ENCODE results near the gene CDH18. TPM values are rescaled to one million over a fixed set of nuclear protein-coding genes. Genes with fewer than 3 reads are reported as not detected.
A peak's percentile ranks its signal among the peaks of the same experiment; 100 is the strongest.

Gene CDH18
- total and polyA plus RNA-seq, 2 of the 4 experiments (the other 2 are of a cell fraction): 0.24 to 1.1 TPM

DNA sequence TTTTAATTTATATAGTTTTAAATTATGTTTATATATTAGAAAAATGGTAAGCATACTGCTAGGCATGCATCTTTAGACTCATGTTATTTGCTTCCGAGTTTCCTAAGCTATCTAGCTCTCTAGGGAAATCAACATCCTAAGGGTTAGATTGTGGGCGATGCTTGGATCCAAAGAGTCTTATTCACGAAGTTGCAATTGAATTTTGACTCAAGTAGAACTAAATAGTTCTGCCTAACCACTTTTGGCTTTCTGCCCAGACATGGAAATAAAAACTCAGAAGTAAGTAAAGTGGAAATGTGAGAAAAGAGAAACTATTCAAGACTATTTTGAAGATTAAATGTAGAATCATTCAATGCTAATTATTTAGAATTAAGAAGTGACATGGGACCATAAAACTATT is 440.4 kb downstream of the CDH18 start:
- H4K8ac ChIP-seq (ENCODE audit: low read depth in 2 of 2, low read length in 2 of 2): no peak overlapping the region
- H3K79me1 ChIP-seq (ENCODE audit: low read depth in 1 of 2, low read length in 2 of 2): no peaks in the 10 kb centered on the region
- no peak overlapping the region for H2BK5ac ChIP-seq (ENCODE audit: low read depth, low read length, poor library complexity, severe bottlenecking)
- in situ Hi-C loops (cut with MboI; ENCODE audit: low sequenced_read_pairs): no loop called here
- no peaks in the 10 kb centered on the region for H3K36me3 ChIP-seq (ENCODE audit: control insufficient read depth, insufficient read depth, low read length)
- H3K27me3 ChIP-seq (ENCODE audit: control insufficient read depth, insufficient read depth, low read length): no peaks in the 10 kb centered on the region
- H2AFZ ChIP-seq (replicated peaks; ENCODE audit: low read length, poor library complexity): no peak overlapping the region
- H3K9me3 ChIP-seq (ENCODE audit: control insufficient read depth, insufficient read depth, low read length): peaks cover 5% of the 10 kb centered on the region
- peak; percentile 1 for DNase-seq
- H3K4me2 ChIP-seq (ENCODE audit: low read depth, low read length): no peak overlapping the region
- no peak overlapping the region for H3K9ac ChIP-seq (ENCODE audit: low read depth, low read length)
- intact Hi-C loops (cut with micrococcal nuclease): no loop called here
- CTCF ChIA-PET: no interaction called here
- no peak overlapping the region for H3K27ac ChIP-seq (ENCODE audit: insufficient read depth, low read length)
- H4K20me1 ChIP-seq (ENCODE audit: insufficient read depth, low read length): no peaks in the 10 kb centered on the region
- no peak overlapping the region for H3K4ac ChIP-seq (ENCODE audit: low read depth, low read length)
- no peak for TF ChIP-seq CHD1 (IDR thresholded peaks at IDR 0.05; ENCODE audit: low read depth, low read length)
- BruUV-seq (replicated peaks): no TSS peak
- H3K18ac ChIP-seq (ENCODE audit: low read depth, low read length): no peak overlapping the region
- no peak overlapping the region for H2BK15ac ChIP-seq (ENCODE audit: low read depth, low read length)
- no peak overlapping the region for H2AK9ac ChIP-seq (replicated peaks; ENCODE audit: low read depth, low read length, poor library complexity)
- no peak overlapping the region for H3K14ac ChIP-seq (replicated peaks; ENCODE audit: low read depth, low read length)
- WGBS, 2 experiments (ENCODE audit: extremely low coverage in 2 of 2, insufficient read length in 1 of 2): no CpG with 5 or more reads among the region's 3 CpGs
- no peak overlapping the region for H2AK5ac ChIP-seq (ENCODE audit: low read depth, low read length)
- no peak overlapping the region for H3K4me3 ChIP-seq (ENCODE audit: insufficient read depth, low read depth, low read length)
- H3K9me1 ChIP-seq (ENCODE audit: insufficient read depth, low read length): no peaks in the 10 kb centered on the region
- H4K91ac ChIP-seq (ENCODE audit: insufficient read depth, low read depth, low read length): no peak overlapping the region
- no peak overlapping the region for H4K5ac ChIP-seq (ENCODE audit: low read depth, low read length)
- POLR2A ChIA-PET (ENCODE audit: unreplicated experiment): no interaction called here
- H2BK20ac ChIP-seq (ENCODE audit: low read depth, low read length): no peak overlapping the region
- no peak overlapping the region for H2BK120ac ChIP-seq (ENCODE audit: low read depth, low read length)
- ATAC-seq (ENCODE audit: low read depth): no peak
- no peak overlapping the region for H3K23ac ChIP-seq (ENCODE audit: low read depth, low read length)
- no peak overlapping the region for H3K56ac ChIP-seq (ENCODE audit: extremely low read depth, insufficient read depth, low read length)
- no peaks in the 10 kb centered on the region for H3K4me1 ChIP-seq (ENCODE audit: control insufficient read depth, insufficient read depth, low read length)
- dilution Hi-C loops (cut with HindIII; ENCODE audit: low sequenced_read_pairs, unreplicated experiment): no loop called here
